HUES6 (cell line): ENCODE measurements around the gene DPP10.

Source experiments
- H3K27ac ChIP-seq: 2 replicates; pipeline ENCODE4 v1.7.0; 2013; ENCODE audit warnings: low read depth, mild to moderate bottlenecking, low read length, inconsistent platforms
- H3K27me3 ChIP-seq: 2 replicates; pipeline ENCODE4 v1.6.1; 2013; ENCODE audit warnings: low read length; ENCODE audit not compliant: control insufficient read depth, insufficient read depth
- H3K36me3 ChIP-seq: 2 replicates; pipeline ENCODE4 v1.6.1; 2013; ENCODE audit warnings: low read length; ENCODE audit not compliant: control insufficient read depth, insufficient read depth
- H3K4me1 ChIP-seq: 2 replicates; pipeline ENCODE4 v1.6.1; 2013; ENCODE audit warnings: low read length; ENCODE audit not compliant: control insufficient read depth, insufficient read depth
- H3K4me3 ChIP-seq: 2 replicates; pipeline ENCODE4 v1.5.1; 2013; ENCODE audit warnings: low read depth, low read length
- H3K9ac ChIP-seq: one replicate; pipeline ENCODE4 v1.6.1; 2013; ENCODE audit warnings: mild to moderate bottlenecking, low read length
- H3K9me3 ChIP-seq: 2 replicates; pipeline ENCODE4 v1.6.1; 2013; ENCODE audit warnings: low read depth, low read length; ENCODE audit not compliant: control insufficient read depth, insufficient read depth

DPP10 gene

GRCh38 chr2:114543236-114543766, 100.9 kb downstream of the DPP10 start:
- H3K9ac ChIP-seq: no peak overlapping the region
- no peaks in the 10 kb centered on the region for H3K27me3 ChIP-seq
- no peak overlapping the region for H3K27ac ChIP-seq
- no peaks in the 10 kb centered on the region for H3K36me3 ChIP-seq
- no peak overlapping the region for H3K4me3 ChIP-seq
- no peaks in the 10 kb centered on the region for H3K9me3 ChIP-seq
- H3K4me1 ChIP-seq: peaks cover 8% of the 10 kb centered on the region

DNA sequence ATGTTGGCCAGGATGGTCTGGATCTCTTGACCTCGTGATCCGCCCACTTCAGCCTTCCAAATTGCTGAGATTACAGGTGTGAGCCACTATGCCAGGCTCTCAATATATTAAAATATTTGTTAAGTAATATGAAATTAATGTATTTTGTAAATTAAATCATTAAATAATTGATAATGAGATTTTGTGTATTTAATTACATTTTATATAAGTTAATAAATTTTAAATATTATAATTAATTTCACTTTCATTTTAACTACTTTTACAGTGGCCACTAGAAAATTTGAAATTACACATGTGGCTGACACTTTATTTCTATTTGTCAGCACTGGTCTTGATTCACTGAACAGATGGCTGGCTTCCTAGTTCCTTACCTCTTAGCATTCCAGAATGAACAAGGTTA, 102.6 kb downstream of the DPP10 start:
- Histone ChIP-seq H3K9ac (no peak overlapping the region), H3K27me3 (no peaks in the 10 kb centered on the region), H3K9me3 (no peaks in the 10 kb centered on the region), H3K4me3 (no peak overlapping the region), H3K36me3 (no peaks in the 10 kb centered on the region), H3K4me1 (peaks cover 15% of the 10 kb centered on the region), H3K27ac (no peak overlapping the region)

DNA sequence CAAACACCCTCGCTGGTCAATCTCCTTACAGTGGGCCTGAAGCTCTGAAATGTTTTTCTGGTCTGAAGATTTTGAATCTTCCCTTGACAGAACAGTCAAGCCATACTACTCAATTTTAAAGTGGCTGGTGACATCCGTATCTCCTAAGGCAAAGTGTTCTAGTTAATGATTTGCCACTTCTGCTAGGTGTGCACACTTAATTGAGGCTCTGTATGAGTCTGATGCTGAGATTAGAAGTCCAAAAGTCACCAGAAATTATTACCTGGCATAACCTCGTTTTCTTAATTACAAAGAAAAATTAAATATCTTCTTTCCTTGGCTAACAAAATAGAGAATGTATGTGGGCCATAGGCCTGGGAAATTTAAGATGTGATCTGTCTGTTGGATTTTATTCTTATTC, 104.1 kb downstream of the DPP10 start:
- Histone ChIP-seq H3K4me1 (peaks cover 15% of the 10 kb centered on the region), H3K36me3 (no peaks in the 10 kb centered on the region), H3K4me3 (no peak overlapping the region), H3K27ac (no peak overlapping the region), H3K27me3 (no peaks in the 10 kb centered on the region), H3K9ac (no peak overlapping the region), H3K9me3 (no peaks in the 10 kb centered on the region)

- Histone ChIP-seq H3K36me3 (no peaks in the 10 kb centered on the region), H3K27me3 (no peaks in the 10 kb centered on the region), H3K27ac (no peak overlapping the region), H3K4me3 (no peak overlapping the region), H3K9ac (no peak overlapping the region), H3K4me1 (peaks cover 8% of the 10 kb centered on the region; the same call in 1 of the 2 replicates), H3K9me3 (no peaks in the 10 kb centered on the region)
Measured at GRCh38 chr2:114548151-114548550, 105.7 kb downstream of the DPP10 start.

GRCh38 chr2:114550364-114550763, 107.9 kb downstream of the DPP10 start:
- Histone ChIP-seq H3K27me3 (no peaks in the 10 kb centered on the region), H3K27ac (no peak overlapping the region), H3K4me3 (no peak overlapping the region), H3K4me1 (peaks cover 7% of the 10 kb centered on the region; the same call in 1 of the 2 replicates), H3K36me3 (no peaks in the 10 kb centered on the region), H3K9me3 (no peaks in the 10 kb centered on the region), H3K9ac (no peak overlapping the region)

DNA sequence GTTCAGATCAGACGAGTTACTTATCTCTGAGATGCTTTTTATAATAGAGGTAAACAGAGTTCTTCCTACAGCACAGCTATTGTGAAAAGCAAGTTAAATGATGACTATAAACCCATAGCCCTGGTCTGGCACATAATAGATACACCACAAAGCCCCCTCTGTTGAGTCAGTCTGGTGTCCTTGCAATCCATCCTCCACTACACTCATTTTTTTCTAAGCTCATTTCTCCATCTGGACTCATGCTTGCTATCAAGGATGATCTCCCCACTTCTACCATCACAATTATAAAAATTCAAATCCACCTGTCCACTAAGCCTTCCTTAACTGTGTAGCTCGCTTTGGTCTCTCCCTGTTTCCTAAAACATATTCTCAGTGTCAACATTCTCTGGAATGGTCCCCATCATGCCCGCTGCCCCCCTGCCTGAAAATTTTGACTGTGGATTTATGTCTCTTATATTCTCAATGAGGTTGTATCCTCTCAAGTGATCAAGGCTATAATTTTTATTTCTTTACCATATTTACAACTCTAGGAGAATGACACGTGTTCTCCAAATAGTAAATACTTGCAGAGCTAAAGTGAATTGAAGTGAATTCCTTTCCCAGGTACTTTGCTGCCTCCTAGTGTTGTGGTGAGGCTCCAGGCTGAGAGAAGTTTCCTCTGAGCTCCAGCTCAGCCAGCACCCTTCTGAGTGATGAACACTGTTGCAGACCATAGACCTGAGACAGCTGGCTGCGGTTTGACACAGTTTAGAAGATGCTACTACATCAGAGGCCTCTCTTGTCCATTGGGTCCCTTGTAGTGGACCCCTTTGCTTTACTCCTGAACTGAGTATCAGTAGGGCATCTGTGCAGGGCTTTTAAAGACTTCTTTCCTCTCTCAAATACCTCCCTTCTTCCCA, 108.7 kb downstream of the DPP10 start:
- peaks cover 7% of the 10 kb centered on the region; the same call in 1 of the 2 replicates for H3K4me1 ChIP-seq
- H3K27me3 ChIP-seq: no peaks in the 10 kb centered on the region
- H3K27ac ChIP-seq: no peak overlapping the region
- H3K36me3 ChIP-seq: no peaks in the 10 kb centered on the region
- H3K9me3 ChIP-seq: no peaks in the 10 kb centered on the region
- no peak overlapping the region for H3K9ac ChIP-seq
- H3K4me3 ChIP-seq: no peak overlapping the region

GRCh38 chr2:114553027-114553426, 110.6 kb downstream of the DPP10 start:
- Histone ChIP-seq H3K9me3 (no peaks in the 10 kb centered on the region), H3K9ac (no peak overlapping the region), H3K27ac (no peak overlapping the region), H3K36me3 (no peaks in the 10 kb centered on the region), H3K4me3 (no peak overlapping the region), H3K27me3 (no peaks in the 10 kb centered on the region), H3K4me1 (peaks cover 7% of the 10 kb centered on the region; the same call in 1 of the 2 replicates)

DNA sequence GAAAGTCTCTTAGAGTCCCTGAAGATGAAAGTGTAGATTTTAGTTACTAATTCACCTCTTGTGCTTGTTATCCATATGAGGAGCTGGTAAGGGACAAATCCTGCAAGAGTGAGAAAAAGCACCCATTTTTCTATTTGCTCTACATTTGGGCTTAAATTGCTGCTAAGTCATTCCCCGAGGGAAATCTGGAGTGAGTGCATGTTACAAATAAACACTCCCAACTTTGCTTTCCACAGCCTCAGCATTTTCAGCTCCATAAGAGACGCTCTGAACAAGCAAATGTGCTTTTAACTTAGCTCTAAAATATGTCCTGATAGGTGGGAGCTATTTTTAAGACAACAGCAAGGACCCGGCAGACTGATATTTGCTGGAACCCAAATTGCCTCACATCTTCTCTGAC, 126.7 kb downstream of the DPP10 start:
- no peak overlapping the region for H3K9ac ChIP-seq
- no peaks in the 10 kb centered on the region for H3K27me3 ChIP-seq
- no peaks in the 10 kb centered on the region for H3K4me1 ChIP-seq
- H3K27ac ChIP-seq: no peak overlapping the region
- H3K36me3 ChIP-seq: no peaks in the 10 kb centered on the region
- H3K4me3 ChIP-seq: no peak overlapping the region
- no peaks in the 10 kb centered on the region for H3K9me3 ChIP-seq

GRCh38 chr2:114577657-114578056, 135.2 kb downstream of the DPP10 start:
- Histone ChIP-seq H3K27ac (no peak overlapping the region), H3K4me1 (no peaks in the 10 kb centered on the region), H3K9me3 (no peaks in the 10 kb centered on the region), H3K36me3 (no peaks in the 10 kb centered on the region), H3K4me3 (no peak overlapping the region), H3K27me3 (no peaks in the 10 kb centered on the region), H3K9ac (no peak overlapping the region)

GRCh38 chr2:114579542-114579941, 137.1 kb downstream of the DPP10 start:
- Histone ChIP-seq H3K36me3 (no peaks in the 10 kb centered on the region), H3K4me3 (no peak overlapping the region), H3K9ac (no peak overlapping the region), H3K27ac (no peak overlapping the region), H3K9me3 (no peaks in the 10 kb centered on the region), H3K27me3 (no peaks in the 10 kb centered on the region), H3K4me1 (no peaks in the 10 kb centered on the region)

GRCh38 chr2:114580691-114581090, 138.2 kb downstream of the DPP10 start:
- no peaks in the 10 kb centered on the region for H3K4me1 ChIP-seq
- H3K9ac ChIP-seq: no peak overlapping the region
- H3K27ac ChIP-seq: no peak overlapping the region
- no peaks in the 10 kb centered on the region for H3K36me3 ChIP-seq
- no peaks in the 10 kb centered on the region for H3K9me3 ChIP-seq
- H3K27me3 ChIP-seq: no peaks in the 10 kb centered on the region
- H3K4me3 ChIP-seq: no peak overlapping the region
